Measurements from ENCODE around the gene PCSK2. TPM values are rescaled to one million over a fixed set of nuclear protein-coding genes. Genes with fewer than 3 reads are reported as not detected.

The PCSK2 gene
- total RNA-seq, 1 donor from 2014 or later = 11.5 TPM

- no peak for TF ChIP-seq CTCF (IDR thresholded peaks at IDR 0.05; ENCODE audit: unreplicated experiment)
- Mint-ChIP-seq H3K27ac (no peak overlapping the region), H3K27me3 (peaks cover 79% of the 10 kb centered on the region), H3K4me1 (ENCODE audit: low read depth) (peaks cover 25% of the 10 kb centered on the region), H3K9me3 (ENCODE audit: low read depth) (peaks cover 5% of the 10 kb centered on the region), H3K4me3 (ENCODE audit: low read depth) (peak overlapping the region; percentile 17), H3K36me3 (ENCODE audit: insufficient read depth) (no peaks in the 10 kb centered on the region)
- DNase-seq (ENCODE audit: low spot score, unreplicated experiment) = no peak
Measured at GRCh38 chr20:17444091-17444490, 217.3 kb downstream of the PCSK2 start.

DNA sequence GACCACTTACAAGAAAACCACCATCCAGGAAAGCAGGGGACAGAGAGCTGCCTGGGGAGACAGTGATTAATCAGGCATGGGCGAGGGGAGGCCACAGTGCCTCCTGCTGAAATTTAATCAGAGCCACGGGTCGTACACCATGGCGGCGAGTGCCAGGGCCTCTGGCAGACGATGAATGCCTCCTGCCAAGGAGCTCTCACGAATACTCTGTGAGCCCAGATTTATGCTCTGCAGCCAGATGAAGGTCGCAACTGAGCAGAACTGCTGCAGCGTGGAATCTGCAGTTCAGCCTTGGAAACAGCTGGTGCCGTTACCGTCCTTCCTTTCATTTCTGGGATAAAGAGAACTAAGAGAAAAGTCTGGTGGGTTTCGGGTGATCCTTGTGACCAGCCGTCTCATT, 218.7 kb downstream of the PCSK2 start:
- H3K4me3 Mint-ChIP-seq (ENCODE audit: low read depth) = no peak overlapping the region
- H3K27me3 Mint-ChIP-seq = peaks cover 70% of the 10 kb centered on the region
- H3K9me3 Mint-ChIP-seq (ENCODE audit: low read depth) = peaks cover 5% of the 10 kb centered on the region
- no peak for TF ChIP-seq CTCF (IDR thresholded peaks at IDR 0.05; ENCODE audit: unreplicated experiment)
- no peak for DNase-seq (ENCODE audit: low spot score, unreplicated experiment)
- no peak overlapping the region for H3K27ac Mint-ChIP-seq
- no peaks in the 10 kb centered on the region for H3K36me3 Mint-ChIP-seq (ENCODE audit: insufficient read depth)
- H3K4me1 Mint-ChIP-seq (ENCODE audit: low read depth) = peaks cover 25% of the 10 kb centered on the region

DNA sequence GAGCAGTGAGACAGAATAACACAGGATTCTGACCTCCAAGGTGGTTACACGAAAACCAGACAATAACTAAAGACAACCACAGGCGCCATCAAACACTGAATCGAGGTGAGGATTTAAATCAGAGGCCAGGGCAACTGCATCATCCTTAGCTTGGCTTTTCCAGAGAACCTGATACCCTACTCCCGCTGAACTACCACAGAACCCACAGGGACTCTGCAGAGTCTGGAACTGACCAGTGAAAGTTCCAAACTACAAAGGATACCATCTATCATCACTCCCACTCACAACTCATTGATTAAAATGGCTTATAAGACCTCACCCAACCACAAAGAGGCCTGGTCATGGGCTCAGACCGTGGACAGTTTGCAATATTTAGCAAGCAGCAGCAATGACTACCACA, 219.3 kb downstream of the PCSK2 start:
- TF ChIP-seq CTCF (IDR thresholded peaks at IDR 0.05; ENCODE audit: unreplicated experiment) = no peak
- Mint-ChIP-seq H3K4me1 (ENCODE audit: low read depth) (peaks cover 25% of the 10 kb centered on the region), H3K9me3 (ENCODE audit: low read depth) (peaks cover 6% of the 10 kb centered on the region), H3K36me3 (ENCODE audit: insufficient read depth) (no peaks in the 10 kb centered on the region), H3K27ac (no peak overlapping the region), H3K27me3 (peaks cover 71% of the 10 kb centered on the region), H3K4me3 (ENCODE audit: low read depth) (no peak overlapping the region)
- no peak for DNase-seq (ENCODE audit: low spot score, unreplicated experiment)

- no peak for TF ChIP-seq CTCF (IDR thresholded peaks at IDR 0.05; ENCODE audit: unreplicated experiment)
- DNase-seq (ENCODE audit: low spot score, unreplicated experiment) = no peak
- Mint-ChIP-seq H3K27me3 (peaks cover 63% of the 10 kb centered on the region), H3K36me3 (ENCODE audit: insufficient read depth) (no peaks in the 10 kb centered on the region), H3K4me3 (ENCODE audit: low read depth) (no peak overlapping the region), H3K27ac (no peak overlapping the region), H3K4me1 (ENCODE audit: low read depth) (peaks cover 28% of the 10 kb centered on the region), H3K9me3 (ENCODE audit: low read depth) (peaks cover 9% of the 10 kb centered on the region)
Measured at GRCh38 chr20:17448071-17448470, 221.2 kb downstream of the PCSK2 start.

- H3K27ac Mint-ChIP-seq = no peak overlapping the region
- no peak for TF ChIP-seq CTCF (IDR thresholded peaks at IDR 0.05; ENCODE audit: unreplicated experiment)
- H3K27me3 Mint-ChIP-seq = peaks cover 62% of the 10 kb centered on the region
- peaks cover 9% of the 10 kb centered on the region for H3K9me3 Mint-ChIP-seq (ENCODE audit: low read depth)
- peaks cover 19% of the 10 kb centered on the region for H3K4me1 Mint-ChIP-seq (ENCODE audit: low read depth)
- no peak overlapping the region for H3K4me3 Mint-ChIP-seq (ENCODE audit: low read depth)
- no peaks in the 10 kb centered on the region for H3K36me3 Mint-ChIP-seq (ENCODE audit: insufficient read depth)
- DNase-seq (ENCODE audit: low spot score, unreplicated experiment) = no peak
Measured at GRCh38 chr20:17449031-17449430, 222.2 kb downstream of the PCSK2 start.

All from progenitor cell of endocrine pancreas (in vitro differentiated cells).